Small intestine (tissue), 16 donors: ENCODE data around the gene MBD1. TPM values are rescaled to one million over a fixed set of nuclear protein-coding genes. Genes with fewer than 3 reads are reported as not detected.

Experiments
- DNase-seq, 2 donors: peaks; one replicate each; pipeline versions ENCODE4 v3.0.0 to v3.0.0-alpha.2; 2013
- FAIRE-seq: peaks from 2 replicates; lab custom pipeline; 2012; peaks lifted over from hg19 to GRCh38; lab: Jason Lieb, UNC
- H3K27ac ChIP-seq, 3 donors: one replicate each; pipeline ENCODE4 v1.5.1; 2013; ENCODE audit warnings: low read length in 2 of 3, mild to moderate bottlenecking in 2 of 3, control low read depth in 1 of 3, inconsistent platforms in 1 of 3, low read depth in 1 of 3, moderate library complexity in 1 of 3
- H3K27me3 ChIP-seq, 3 donors: one replicate each; pipeline ENCODE4 v1.6.1; 2013; ENCODE audit warnings: low read length in 3 of 3, inconsistent platforms in 1 of 3; ENCODE audit not compliant: control insufficient read depth in 3 of 3, insufficient read depth in 3 of 3
- H3K36me3 ChIP-seq, 3 donors: one replicate each; pipeline ENCODE4 v1.6.1; 2013; ENCODE audit warnings: low read length in 3 of 3, inconsistent platforms in 1 of 3, low read depth in 1 of 3, mild to moderate bottlenecking in 1 of 3, moderate library complexity in 1 of 3; ENCODE audit not compliant: control insufficient read depth in 3 of 3, insufficient read depth in 2 of 3
- H3K4me1 ChIP-seq, 3 donors: one replicate each; pipeline ENCODE4 v1.6.1; 2013; ENCODE audit warnings: low read length in 2 of 3, inconsistent platforms in 1 of 3, low read depth in 1 of 3, mild to moderate bottlenecking in 1 of 3, moderate library complexity in 1 of 3; ENCODE audit not compliant: control insufficient read depth in 3 of 3, insufficient read depth in 2 of 3
- H3K4me3 ChIP-seq, 3 donors: one replicate each; pipeline ENCODE4 v1.5.1; 2013; ENCODE audit warnings: low read length in 3 of 3, control low read depth in 1 of 3, inconsistent platforms in 1 of 3, low read depth in 1 of 3, mild to moderate bottlenecking in 1 of 3, moderate library complexity in 1 of 3
- H3K9me3 ChIP-seq, 2 donors: one replicate each; pipeline ENCODE4 v1.6.1; 2013; ENCODE audit warnings: low read depth in 1 of 2, low read length in 1 of 2; ENCODE audit not compliant: control insufficient read depth in 2 of 2, insufficient read depth in 1 of 2
- WGBS, 3 donors: extraction: QIAGEN DNeasy Blood & Tissue Kit; methylation state at CpG; one replicate each; pipeline ENCODE4 v1.1.7; 2013; 5-methylcytosine and 5-hydroxymethylcytosine counted together
- long read RNA-seq, 10 donors: transcript quantifications; one replicate each; lab custom pipeline, GENCODE V29; 2026
- polyA plus RNA-seq, 4 donors: library from polyadenylated mRNA; stranded (reverse) in 3 of 4; unstranded in 1 of 4; fragments of 200-250 nt in 3 of 4; fragments of 120-200 nt in 1 of 4; gene quantifications; one replicate each; pipeline versions ENCODE4 v1.2.1 to v1.2.3, GENCODE V29; 2013
- donor health status: healthy with polysubstance abuse.
- donor health status: control.
- donor health status: control.
- donor health status: Bipolar disorder and iron deficiency.
- donor health status: healthy.

MBD1 gene
- 10 to 100 TPM; 26.2 to 67.4 (median 33.5) TPM for polyA plus RNA-seq
- long read RNA-seq, donor 1, result 0 reads
- long read RNA-seq, donor 2, partial matches to known transcripts, result 0 of 2 reads
- long read RNA-seq, donor 2, other reads (novel, unspliced or antisense), result 0 of 2 reads
- long read RNA-seq, donor 3, partial matches to known transcripts, result 5 of 8 reads
- long read RNA-seq, donor 3, other reads (novel, unspliced or antisense), result 0 of 8 reads
- long read RNA-seq, donor 4, result 0 reads
- long read RNA-seq, donor 5, partial matches to known transcripts, result 0 of 2 reads
- long read RNA-seq, donor 5, other reads (novel, unspliced or antisense), result 0 of 2 reads
- long read RNA-seq, donor 6, partial matches to known transcripts, result 9 of 9 reads
- long read RNA-seq, donor 6, other reads (novel, unspliced or antisense), result 0 of 9 reads
- long read RNA-seq, donor 7, partial matches to known transcripts, result 0 of 1 reads
- long read RNA-seq, donor 7, other reads (novel, unspliced or antisense), result 0 of 1 reads
- long read RNA-seq, donor 8, result 0 reads
- long read RNA-seq, donor 9, partial matches to known transcripts, result 0 of 1 reads
- long read RNA-seq, donor 9, other reads (novel, unspliced or antisense), result 0 of 1 reads
- long read RNA-seq, donor 10, partial matches to known transcripts, result 0 of 2 reads
- long read RNA-seq, donor 10, other reads (novel, unspliced or antisense), result 0 of 2 reads

GRCh38 chr18:50281295-50281971 lies at the start of gene MBD1:
TSS of gene MBD1 (minus strand) at chr18:50281523. CDS start at chr18:50279992, 1,531 bp downstream.
- FAIRE-seq (no peak), DNase-seq (peak; percentile 98 to 99)
- Histone ChIP-seq H3K9me3 (no peaks in the 10 kb centered on the region), H3K36me3 (peaks cover 0 to 56% (median 11%) of the 10 kb centered on the region in 3 donors), H3K4me3 (peak within 1 kb of the TSS; percentile 78 to 94 (median 90)), H3K4me1 (peaks cover 8 to 14% (median 10%) of the 10 kb centered on the region in 3 donors), H3K27ac (peak within 1 kb of the TSS; percentile 88 to 93 (median 92)), H3K27me3 (no peaks in the 10 kb centered on the region)
- WGBS, 3 donors, result 0% methylated on average over 54 to 63 of the region's 63 CpGs

- Histone ChIP-seq H3K36me3 (no peaks in the 10 kb centered on the region), H3K4me3 (no peak overlapping the region), H3K9me3 (no peaks in the 10 kb centered on the region), H3K27me3 (no peaks in the 10 kb centered on the region), H3K27ac (no peak overlapping the region), H3K4me1 (no peaks in the 10 kb centered on the region)
- FAIRE-seq (no peak), DNase-seq (no peak)
Observed at GRCh38 chr18:50330176-50330575, 48.9 kb upstream of the MBD1 start.

- Histone ChIP-seq H3K4me1 (no peaks in the 10 kb centered on the region), H3K27ac (no peak overlapping the region), H3K4me3 (no peak overlapping the region), H3K36me3 (no peaks in the 10 kb centered on the region), H3K27me3 (no peaks in the 10 kb centered on the region), H3K9me3 (no peaks in the 10 kb centered on the region)
- 71 to 86% (median 81%) methylated on average over 3 of the region's 3 CpGs for WGBS, 3 donors
- no peak for DNase-seq
- no peak for FAIRE-seq
Observed at GRCh38 chr18:50327983-50328382, 46.7 kb upstream of the MBD1 start.

- no peak for FAIRE-seq
- Histone ChIP-seq H3K9me3 (no peaks in the 10 kb centered on the region), H3K4me1 (no peaks in the 10 kb centered on the region), H3K27me3 (peaks cover 0 to 2% (median 0%) of the 10 kb centered on the region in 3 donors), H3K27ac (no peak overlapping the region), H3K36me3 (no peaks in the 10 kb centered on the region), H3K4me3 (no peak overlapping the region)
- DNase-seq, result no peak
- 65 to 79% (median 72%) methylated on average over 5 of the region's 5 CpGs for WGBS, 3 donors
Observed at GRCh38 chr18:50320719-50321118, 39.4 kb upstream of the MBD1 start.

- peaks cover 0 to 3% (median 2%) of the 10 kb centered on the region in 3 donors for H3K27me3 ChIP-seq
- DNase-seq (no peak), FAIRE-seq (no peak)
- no peaks in the 10 kb centered on the region for H3K36me3 ChIP-seq
- H3K27ac ChIP-seq, result no peak overlapping the region
- no peaks in the 10 kb centered on the region for H3K9me3 ChIP-seq
- no peaks in the 10 kb centered on the region for H3K4me1 ChIP-seq
- no peak overlapping the region for H3K4me3 ChIP-seq
- 51 to 57% (median 53%) methylated on average over 5 of the region's 5 CpGs for WGBS, 3 donors
Observed at GRCh38 chr18:50315100-50315871, 34.0 kb upstream of the MBD1 start.

GRCh38 chr18:50313873-50314460 lies 32.6 kb upstream of the MBD1 start:
- WGBS, 3 donors, result 23 to 46% (median 43%) methylated on average over 2 of the region's 2 CpGs
- no peak overlapping the region for H3K27ac ChIP-seq
- no peaks in the 10 kb centered on the region for H3K9me3 ChIP-seq
- no peaks in the 10 kb centered on the region for H3K36me3 ChIP-seq
- H3K4me1 ChIP-seq, result no peaks in the 10 kb centered on the region
- FAIRE-seq (no peak), DNase-seq (no peak)
- peaks cover 0 to 3% (median 2%) of the 10 kb centered on the region in 3 donors for H3K27me3 ChIP-seq
- no peak overlapping the region for H3K4me3 ChIP-seq

- no peak for DNase-seq
- Histone ChIP-seq H3K27ac (peak overlapping the region in 1 of 3 donors; percentile 48), H3K9me3 (no peaks in the 10 kb centered on the region), H3K27me3 (peaks cover 0 to 3% (median 0%) of the 10 kb centered on the region in 3 donors), H3K4me1 (no peaks in the 10 kb centered on the region), H3K4me3 (no peak overlapping the region), H3K36me3 (no peaks in the 10 kb centered on the region)
- 79 to 83% (median 82%) methylated on average over 2 of the region's 2 CpGs for WGBS, 3 donors
- FAIRE-seq, result no peak
Observed at GRCh38 chr18:50313031-50313607, 31.8 kb upstream of the MBD1 start.
